Activated CD8-positive, alpha-beta memory T cell treated with anti-CD3 and anti-CD28 coated beads, Interleukin-2, amount 50 U/mL, for 4 hours (primary cell): ENCODE measurements around the gene AP2A1.

Experiments
- DNase-seq: peaks from one replicate; pipeline ENCODE4 v3.0.0-alpha.2; 2020

Gene AP2A1

DNA sequence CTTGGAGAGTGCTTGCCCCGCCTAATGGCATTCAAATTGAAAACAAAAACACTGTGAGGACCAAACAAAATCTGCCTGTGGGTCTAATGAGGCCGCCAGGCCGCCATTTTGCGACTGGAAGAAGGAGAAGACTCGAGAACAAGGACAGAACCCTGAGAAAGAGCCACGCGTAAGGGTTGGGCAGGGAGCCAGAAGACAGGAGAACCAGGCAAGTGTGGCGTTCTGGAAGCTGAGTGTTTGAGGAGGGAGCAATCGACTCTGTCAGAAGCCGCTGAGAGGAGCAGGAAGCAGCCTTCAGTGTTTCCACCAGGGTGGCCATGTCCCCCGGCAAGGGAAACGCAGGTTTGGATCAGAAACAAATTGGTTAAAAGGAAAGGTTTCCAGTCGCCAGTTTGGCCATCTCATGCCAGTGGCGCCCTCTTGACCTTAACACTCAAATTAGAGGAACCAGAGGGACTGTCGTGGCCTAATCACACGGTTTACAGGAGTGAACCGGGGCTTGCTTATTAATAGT lies 74.0 kb downstream of the AP2A1 start:
- DNase-seq = no peak

DNA sequence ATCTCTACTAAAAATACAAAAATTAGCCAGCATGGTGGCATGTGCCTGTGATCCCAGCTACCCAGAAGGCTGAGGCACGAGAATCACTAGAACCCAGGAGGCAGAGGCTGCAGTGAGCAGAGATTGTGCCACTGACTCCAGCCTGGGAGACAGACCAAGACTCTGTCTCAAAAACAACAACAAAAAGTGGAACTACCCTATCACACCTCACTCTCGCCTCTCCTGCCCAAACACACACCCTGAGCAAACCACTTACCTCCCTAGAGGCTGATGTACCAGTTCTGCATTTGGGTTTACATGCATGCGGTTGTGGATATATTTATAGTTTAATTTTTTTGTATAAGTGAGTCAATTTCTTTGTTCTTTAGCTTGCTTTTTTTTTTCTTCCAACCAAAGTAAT lies 76.5 kb downstream of the AP2A1 start:
- DNase-seq = no peak

DNA sequence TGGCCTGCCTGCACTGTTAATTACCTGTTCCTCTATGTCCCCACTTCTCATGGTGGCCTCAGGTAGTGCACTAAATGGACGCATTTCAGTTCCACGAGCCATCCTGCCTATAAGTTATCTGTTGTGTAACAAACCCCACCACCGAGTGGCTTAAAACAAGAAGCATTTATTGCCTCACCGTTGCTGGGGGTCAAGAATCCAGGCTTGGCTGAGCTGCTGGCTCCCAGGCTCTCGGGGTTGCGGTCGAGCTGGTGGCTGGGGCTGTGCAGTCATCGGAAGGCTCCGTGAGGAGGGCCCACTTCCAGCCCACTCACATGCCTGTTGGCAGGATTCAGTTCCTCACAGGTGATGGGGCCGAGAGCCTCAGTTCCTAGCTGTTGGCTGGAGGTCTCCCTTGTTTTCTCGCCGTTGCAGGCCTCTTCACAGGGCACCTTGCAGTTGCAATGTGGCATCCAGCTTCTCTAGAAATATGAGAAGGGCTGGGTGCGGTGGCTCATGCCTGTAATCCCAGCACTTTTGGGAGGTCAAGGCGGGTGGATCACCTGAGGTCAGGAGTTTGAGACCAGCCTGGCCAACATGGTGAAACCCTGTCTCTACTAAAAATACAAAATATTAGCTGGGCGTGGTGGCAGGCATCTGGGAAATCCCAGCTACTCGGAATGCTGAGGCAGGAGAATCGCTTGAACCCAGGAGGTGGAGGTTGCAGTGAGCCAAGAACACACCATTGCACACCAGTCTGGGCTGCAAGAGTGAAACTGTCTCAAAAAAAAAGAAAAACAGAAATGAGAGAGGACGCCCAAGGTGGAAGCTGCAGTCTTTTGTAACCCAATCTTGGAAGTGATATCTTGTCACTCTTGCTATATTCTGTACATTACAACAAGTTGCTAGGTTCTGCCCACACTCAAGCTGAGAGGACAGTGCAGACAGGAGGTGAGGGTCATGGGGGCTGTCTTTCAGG lies 77.6 kb downstream of the AP2A1 start:
- DNase-seq = no peak

DNA sequence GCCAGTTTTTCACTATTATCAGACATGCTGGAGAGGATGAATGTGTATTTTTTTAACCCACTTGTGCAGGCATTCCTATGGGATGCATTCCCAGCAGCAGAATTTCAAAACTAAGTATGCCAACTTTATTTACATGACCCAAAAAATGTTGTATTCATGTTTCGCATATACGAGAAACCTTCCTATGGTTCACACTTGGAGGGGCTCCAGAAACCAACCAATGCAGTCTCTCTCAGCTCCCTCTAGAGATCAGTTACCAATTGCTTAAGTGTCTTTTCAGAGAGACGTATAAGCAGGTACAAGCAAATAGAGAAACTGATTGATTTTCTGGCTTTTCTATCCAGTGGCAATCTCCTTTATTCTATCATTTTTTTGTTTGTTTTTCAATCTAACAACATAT lies 78.6 kb downstream of the AP2A1 start:
- no peak for DNase-seq

DNA sequence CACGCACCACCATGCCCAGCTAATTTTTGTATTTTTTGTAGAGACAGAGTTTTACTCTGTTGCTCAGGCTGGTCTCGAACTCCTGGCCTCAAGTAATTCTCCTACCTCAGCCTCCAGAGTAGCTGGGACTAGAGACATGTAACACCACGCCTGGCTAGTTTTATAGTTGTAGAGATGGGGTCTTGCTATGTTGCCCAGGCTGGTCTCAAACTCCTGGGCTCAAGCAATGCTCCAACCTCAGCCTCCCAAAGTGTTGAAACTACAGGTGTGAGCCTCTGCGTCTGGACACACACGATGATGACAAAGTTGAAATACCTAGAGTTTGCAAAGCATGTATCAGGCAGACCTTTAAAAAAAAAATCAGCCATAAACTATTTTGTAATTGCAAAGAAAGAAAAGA lies 79.6 kb downstream of the AP2A1 start:
- DNase-seq = no peak

DNA sequence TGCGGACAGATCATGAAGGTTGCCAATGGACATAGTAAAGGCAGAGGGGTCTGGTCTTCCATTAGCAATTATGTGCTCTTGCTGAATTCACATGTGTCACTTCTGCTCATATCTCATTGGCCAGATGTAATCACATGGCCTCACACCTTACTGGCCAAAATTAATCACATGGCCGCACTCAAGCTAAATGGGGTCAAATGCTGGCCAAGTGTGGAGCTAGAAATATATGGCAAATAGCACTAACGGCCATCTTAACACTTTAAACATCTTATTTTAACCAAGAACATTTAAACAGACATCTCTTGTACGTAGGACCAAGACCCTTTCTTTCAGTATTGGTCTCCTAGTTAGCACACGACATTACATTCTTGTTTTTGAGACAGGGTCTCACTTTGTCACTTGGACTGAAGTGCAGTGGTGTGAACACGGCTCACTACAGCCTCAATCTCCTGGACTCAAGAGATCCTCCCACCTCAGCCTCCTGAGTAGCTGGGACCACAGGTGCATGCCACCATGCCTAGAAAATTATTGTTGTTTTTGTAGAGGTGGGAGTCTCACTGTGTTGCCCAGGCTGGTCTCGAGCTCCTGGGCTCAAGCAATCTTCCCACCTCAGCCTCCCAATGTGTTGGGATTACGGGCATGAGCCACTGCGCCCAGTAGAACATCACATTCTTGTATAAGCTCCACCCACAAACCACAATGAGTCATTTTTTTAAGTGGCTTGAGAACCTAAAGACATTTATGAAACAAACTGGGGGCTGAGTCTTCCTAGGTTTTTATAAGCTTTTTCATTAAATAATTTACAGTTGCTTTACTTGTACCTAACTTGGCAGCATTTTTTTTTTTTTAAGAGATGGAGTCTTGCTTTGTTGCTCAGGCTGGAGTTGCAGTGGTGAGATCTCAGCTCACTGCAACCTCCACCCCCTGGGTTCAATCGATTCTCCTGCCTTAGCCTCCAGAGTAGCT lies 81.2 kb downstream of the AP2A1 start:
- DNase-seq = no peak

DNA sequence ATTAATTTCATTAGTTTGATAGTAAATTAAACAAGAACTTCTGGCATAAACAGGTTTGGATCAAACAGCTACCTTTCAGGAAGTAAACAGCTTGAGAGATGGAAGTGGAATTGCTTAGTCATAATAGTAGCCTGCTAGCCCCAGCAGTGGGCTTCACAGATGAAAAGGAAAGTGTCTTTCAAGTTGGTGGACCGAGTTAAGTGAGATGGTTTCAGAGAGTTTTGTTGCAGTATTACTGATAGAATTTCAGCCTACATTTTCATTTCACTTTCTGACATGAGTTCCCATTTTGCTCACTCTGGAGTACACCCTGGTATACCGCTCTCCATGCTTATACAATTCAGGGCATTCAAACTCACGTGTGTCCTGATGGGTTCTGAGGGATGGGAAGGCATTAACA lies 82.1 kb downstream of the AP2A1 start:
- no peak for DNase-seq

DNA sequence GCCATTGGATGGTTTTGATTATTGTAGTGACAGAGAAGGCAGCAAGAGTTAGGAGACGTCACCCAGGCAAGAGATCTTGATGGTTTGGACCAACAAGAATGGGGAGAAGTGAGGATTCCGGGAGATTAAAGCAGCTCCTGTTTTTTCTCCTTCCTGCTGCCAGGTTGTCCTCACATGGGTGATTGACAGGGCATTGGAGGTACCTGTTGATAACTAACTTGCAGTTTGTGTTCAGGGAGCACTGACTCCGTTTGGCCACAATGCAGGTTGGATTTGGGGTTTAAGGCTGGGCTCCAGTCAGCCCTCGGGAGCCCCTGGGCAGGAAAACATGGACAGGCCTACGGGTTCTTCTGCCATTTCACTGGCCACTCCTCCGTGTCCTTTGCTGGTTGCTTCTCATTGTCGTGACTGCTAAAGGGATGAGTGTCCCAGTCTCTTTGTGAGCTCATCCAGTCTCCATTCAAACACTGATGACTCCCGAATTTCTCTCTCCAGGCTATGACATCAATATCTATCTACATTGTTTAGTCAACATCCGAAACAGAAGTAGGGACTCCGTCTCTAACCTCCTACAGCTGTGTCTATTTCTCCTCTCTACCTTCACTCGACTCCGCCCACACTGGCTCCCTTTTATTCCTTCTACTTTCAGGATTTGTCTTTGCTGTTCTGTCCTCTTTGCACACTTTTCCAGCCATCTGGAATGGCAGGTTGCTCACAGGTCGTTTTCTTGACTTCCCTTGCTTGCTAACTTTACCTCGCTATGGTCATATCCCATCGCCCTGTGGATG lies 82.8 kb downstream of the AP2A1 start:
- DNase-seq = no peak

DNA sequence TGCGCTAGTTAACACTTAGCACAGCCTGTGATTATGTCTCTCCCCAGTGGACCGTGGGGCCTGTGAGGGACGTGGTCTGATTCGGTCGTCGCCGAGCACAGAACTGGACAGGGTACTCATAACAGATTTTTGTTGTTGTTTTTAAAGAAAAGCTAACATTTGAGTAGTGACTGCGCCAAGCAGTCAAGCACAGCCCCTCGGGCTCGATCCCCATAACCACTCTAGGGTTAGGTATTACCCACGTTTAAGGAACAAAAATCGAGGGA lies 83.4 kb downstream of the AP2A1 start:
- DNase-seq = peak; percentile 15

DNA sequence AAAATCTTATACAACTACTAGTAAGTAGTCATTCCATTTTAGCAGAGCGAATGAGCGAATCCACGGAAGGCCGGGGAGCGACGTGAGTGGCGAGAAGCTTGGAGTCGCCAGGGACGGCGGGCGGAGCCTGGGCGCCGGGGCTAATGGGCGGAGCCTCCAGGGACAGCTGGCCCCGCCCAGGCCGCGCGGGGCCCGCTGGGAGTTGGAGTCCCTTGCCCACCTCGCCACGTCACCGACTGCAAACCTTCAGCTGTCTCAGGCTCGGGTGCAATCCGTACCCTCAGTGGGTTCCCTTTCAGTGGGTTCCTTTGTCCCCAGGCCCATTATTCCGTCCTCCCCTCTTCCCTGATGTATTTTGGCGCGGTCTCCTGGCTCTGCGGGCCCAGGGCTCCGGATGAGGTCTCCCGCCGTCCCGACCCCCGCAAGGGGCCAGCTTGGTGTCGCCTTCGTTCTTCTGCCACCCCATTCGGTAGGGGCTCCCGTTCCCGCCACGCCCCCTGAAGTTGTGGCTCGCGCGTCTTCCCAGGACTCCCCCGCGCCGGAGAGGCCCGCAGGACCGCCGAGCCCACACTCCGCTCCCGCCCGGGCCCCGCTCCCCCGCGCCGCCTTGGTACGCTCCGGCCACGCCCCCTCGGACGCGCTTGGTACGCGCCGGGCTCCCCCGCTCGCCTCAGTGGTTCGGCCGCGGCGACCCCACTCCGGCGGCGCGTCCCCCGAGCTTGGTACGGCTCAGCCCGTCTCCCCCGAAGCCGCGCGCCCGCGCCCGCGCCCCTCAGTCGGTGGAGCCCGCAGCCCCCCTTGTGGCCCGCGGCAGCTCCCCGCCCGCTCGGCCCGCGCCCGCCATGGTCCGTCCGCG lies 83.9 kb downstream of the AP2A1 start, which contains the start of gene PTOV1:
Gene PTOV1 (plus strand): TSS at position 673 of the 856 bp plus-strand sequence.
- peak; percentile 86 for DNase-seq

DNA sequence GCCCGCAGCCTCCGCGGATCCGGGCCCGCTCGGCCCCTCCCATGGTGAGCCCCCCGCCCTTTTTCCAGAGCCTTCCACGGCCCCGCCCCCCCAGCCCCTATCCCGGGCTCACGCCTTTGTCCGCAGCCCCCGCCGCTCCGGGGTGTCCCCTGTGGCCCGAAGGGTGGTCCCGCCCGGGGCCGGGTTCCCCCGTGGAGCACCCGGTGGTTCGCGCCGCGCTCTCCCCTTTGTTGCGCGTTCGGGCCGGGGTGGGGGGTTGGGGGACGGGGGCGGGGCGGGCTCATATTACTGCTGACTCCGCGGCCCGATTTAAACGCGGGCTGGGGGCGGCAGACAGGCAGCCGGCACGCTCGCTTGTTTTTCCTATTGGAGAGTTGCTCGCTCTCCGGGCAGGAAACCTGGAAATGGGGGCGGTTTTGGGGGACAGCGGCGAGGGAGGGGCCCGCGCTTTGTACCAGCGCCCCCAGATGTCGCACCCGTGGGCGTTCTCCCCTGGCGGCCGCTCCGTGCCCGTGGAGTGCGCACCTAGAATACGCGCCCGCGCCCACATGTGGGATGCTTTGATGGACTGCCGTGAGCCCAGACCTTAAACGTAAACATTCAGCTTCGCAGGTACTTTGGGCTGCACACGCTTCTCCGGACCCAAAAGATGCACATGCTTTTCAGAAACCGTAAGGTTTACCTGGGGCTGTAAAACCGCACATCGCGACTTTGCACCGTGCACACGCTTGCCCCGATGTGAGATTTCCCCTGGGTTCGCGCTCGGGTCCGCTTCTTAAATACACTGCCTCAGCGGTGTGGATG lies 84.9 kb downstream of the AP2A1 start:
- DNase-seq = peak; percentile 40

DNA sequence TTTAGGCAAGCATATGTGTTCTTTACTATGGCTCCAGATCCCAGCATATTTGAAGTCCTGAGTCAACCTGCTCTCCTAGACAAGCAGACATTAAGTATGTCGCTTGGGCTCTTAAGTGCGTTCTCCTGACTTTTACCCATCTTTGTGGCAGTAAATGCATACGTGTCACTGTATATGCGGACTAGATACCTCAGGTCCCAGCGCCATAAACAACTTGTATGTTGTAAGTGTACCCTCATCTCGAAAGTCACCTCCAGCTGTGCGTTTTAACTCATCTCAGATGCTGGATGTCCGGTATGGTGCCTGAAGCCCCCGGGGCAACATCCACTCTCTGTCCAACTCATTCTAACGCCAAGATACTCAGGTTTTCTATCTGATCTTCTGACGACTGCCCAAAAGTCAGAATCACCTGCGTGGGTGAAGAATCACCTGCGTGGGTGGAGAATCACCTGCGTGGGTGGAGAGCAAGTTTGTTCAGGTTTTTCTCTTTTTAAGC lies 85.9 kb downstream of the AP2A1 start:
- DNase-seq = no peak

DNA sequence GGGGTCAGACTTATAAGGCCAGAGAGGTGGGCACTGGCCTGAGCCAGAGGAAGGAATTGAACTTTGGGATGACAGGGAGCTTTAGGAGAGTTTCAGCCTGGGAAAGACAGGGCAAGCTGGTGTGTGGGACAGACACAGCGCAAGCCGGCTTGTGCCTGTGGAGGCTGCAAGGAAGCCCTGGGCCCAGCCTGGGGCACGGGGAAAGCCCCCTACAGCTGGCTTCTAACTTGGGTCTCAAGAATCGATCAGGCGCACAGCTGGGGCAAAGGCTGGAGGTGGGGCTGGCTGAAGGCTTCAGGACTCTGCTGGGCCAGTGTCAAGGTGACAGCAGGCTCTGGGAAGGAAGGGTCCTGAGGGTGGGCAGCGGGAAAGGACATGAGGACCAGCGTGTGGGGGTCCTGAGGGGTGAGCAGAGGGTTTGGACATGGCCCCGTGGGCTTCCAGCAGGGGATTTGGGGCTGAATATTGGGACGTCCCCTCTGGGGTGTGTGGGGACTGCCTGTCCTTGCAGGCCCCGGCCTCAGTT lies 87.1 kb downstream of the AP2A1 start:
- no peak for DNase-seq

DNA sequence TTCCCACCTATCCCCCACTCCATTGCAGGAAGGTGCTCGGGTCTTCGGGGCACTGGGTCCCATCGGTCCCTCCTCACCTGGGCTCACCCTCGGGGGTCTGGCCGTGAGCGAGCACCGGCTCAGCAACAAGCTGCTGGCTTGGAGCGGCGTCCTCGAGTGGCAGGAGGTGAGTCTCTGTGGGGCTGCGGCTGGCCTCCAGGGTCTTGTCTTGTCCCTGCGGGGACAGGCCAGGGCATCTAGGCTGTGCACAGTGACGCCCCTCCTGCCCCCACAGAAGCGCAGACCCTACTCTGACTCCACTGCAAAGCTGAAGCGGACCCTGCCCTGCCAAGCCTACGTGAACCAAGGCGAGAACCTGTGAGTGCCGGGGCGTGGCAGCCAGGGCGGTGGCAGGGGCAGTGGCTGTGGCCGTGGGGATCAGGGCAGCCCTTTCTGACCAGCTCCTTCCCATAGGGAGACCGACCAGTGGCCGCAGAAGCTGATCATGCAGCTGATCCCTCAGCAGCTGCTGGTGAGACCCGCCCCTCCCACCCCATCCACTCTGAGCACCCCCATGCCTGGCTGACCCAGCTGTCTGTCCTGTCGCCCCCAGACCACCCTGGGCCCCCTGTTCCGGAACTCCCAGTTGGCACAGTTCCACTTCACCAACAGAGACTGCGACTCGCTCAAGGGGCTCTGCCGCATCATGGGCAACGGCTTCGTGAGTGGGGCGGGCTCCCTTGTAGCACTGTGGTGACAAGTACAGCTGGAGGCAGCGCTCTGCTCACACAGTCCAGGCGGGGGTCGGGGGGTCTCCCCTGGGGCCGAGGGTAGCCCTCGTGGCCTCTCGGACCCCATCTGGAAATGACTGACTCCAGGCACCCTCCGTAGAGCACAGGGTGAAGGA lies 87.8 kb downstream of the AP2A1 start:
- DNase-seq = peak; percentile 16

DNA sequence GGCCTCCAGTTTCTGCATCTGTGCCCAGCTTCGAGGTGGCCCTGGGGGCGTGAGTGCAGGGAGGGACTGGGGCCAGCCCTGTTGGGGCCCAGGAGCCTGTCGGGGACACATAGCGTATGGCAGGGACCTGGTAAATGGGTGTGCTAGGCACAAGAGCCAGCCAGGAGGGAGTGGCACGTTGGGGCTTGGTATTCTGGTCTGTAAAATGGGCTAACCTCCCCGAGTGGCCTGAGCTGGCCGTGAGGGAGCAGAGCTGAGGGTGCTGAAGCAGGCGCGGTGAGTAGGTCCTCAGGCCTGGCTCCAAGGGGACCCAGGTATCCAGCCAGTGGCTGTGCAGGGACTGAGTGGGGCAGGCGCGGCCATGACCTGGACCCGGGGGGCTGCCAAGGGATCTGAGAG lies 88.5 kb downstream of the AP2A1 start:
- DNase-seq = no peak

DNA sequence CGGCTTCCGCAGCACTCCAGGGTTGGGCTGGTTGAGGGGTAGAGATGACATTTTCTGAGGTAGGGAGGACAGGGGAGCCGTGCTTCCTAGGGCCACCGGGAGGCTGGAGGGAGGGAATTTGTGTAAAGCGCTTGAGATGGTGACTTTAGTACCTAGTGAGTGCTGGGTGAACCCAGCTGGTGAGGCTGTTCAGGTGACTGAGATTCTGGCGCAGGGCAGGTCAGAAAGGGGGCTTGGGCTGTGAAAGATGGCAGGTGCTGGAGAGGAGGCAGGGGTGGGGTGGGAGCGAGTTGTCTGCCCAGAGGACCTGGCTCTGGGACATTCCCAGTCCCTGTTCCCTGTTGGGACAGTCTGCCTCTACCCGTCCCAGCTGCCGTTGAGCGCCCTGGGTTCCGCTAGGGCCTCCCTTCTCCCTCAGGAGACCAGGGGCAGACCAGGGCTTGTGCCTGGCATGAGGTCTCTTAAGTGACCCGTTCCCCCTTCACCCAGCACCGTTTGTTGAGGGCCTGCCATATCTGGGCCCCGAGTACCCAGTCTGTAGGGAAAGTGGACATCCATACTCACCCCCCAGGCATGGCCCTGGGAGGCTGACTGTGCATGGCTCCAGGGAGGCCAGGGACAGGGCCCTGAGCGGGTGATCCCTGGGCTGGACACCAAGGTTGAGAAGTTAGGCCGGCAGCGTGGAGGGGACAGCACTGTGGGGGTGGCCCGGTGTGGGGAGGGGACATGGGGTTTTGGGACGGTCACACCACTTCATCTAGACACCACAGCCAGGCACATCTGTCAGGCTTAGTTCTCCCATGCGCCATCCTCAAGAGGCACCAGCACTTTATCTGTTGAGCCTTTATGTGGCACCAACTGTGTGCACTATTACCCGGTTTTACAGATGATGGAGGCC lies 89.1 kb downstream of the AP2A1 start:
- DNase-seq = no peak

DNA sequence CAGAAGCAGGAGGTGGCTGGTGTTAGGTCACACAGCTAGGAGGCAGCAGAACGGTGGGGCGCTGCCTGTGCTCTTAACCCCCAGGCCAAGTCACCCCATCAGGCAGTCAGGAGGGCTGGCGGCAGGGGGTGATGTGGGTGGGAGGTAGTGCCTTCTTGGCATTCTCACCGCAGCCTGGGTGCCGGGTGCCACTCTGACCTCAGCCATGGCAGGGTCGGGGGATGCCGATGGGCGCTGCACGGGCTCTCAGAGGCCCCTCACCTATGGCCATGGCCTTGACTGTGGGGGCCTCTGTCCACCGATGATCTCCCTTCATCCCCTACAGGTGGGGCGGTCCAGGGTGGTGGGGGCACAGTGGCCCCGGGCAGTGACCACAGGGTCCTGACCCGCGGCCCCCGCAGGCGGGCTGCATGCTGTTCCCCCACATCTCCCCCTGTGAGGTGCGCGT lies 89.8 kb downstream of the AP2A1 start:
- DNase-seq = peak; percentile 15
